GM04504 (cell line): ENCODE measurements around the gene SLC25A48.
"Not testable (repeated sequence)": the region's sequence is repeated elsewhere in the genome, so short reads cannot be mapped to it uniquely, and the experiment has no call there.

Experiments
- DNase-seq: peaks from one replicate; pipeline ENCODE4 v3.0.0-alpha.2; 2012; ENCODE audit warnings: low read depth

SLC25A48 gene

DNA sequence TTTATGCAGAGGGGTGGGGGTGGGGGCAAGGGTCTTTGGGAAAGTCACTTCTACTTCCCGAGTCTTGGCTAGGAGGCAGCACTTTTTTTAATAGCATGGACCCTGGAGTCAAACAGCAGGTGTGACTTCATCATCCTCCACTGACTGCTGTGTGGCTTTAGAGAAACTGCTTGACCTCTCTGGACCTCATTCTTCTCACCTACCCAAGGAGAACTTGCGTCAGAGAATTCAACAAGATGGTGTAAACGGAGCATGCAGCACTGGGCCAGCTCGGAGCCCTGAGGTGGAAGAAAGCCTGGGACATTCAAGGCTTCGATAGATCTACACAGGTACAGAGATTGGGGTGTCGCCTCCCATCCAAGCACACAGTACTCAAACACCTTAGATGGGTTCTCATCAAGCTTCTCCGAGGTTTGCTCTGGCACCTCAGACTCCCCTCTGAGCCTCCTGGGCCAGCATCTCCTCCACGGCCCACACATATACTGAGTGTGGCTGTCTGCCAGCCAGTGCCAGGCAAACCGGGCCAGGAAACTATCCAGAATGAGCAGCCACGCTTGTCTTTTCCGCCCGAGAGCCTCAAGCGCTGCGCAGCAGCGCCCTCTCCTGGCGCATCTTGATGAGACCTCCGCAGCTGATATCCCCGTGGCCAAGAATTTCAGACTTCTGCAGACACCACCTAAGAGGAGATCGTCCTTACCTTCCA, 4.6 kb upstream of the SLC25A48 start:
- peak; percentile 24 for DNase-seq

DNA sequence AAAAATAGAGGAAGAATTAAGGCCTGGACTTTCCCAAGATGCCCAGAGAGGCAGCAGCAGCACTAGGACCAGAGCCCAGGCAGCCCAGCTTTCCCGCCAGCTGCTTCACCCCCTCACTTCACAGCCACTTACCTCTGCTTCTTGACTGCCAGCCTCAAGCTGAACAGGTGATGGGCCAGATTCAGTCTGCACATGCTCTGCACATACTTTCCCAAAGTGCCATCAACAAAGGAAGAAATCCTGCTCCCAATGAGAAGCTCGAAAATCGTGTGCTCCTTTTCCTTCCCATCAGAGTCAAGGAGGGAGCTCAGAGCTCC, 4.1 kb upstream of the SLC25A48 start:
- no peak for DNase-seq

DNA sequence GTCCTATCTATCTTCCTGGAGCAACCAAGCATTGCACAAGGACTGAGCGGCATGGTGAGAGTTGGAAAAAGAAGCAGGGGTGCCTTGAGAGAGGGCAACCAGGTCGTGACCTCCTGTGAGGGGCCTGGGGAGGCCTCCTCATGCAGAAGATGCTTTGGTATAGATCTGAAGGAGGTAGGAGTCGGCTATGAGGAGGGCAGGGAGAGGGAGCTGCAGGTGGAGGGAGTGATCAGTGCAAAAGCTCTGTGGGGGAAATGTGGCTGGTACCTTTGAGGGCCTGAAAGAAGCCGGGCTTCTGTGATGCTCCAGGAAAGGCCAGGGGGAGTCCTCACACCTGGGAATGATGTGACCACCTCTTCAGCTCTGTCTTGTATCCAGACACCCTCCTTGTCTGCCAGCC, 3.6 kb upstream of the SLC25A48 start:
- no peak for DNase-seq

DNA sequence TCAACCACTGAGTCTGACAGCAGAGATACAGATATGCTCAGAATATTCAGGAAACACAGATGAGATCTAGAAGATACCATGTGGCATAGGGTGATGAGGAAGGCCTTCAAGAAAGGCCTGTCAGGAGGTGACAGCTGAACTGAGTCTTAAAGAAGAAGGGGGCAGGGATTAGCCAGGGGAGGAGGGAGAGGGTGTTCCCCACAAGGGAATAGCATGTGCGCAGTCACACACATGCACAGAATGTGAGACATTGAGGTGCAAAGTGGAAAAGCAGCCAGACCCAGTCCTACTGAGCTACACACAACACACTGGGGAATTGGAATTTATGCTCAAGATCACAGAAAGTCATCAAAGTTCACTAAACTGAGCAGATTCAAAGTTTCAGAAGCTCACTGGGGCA, 3.0 kb upstream of the SLC25A48 start:
- DNase-seq = no peak

DNA sequence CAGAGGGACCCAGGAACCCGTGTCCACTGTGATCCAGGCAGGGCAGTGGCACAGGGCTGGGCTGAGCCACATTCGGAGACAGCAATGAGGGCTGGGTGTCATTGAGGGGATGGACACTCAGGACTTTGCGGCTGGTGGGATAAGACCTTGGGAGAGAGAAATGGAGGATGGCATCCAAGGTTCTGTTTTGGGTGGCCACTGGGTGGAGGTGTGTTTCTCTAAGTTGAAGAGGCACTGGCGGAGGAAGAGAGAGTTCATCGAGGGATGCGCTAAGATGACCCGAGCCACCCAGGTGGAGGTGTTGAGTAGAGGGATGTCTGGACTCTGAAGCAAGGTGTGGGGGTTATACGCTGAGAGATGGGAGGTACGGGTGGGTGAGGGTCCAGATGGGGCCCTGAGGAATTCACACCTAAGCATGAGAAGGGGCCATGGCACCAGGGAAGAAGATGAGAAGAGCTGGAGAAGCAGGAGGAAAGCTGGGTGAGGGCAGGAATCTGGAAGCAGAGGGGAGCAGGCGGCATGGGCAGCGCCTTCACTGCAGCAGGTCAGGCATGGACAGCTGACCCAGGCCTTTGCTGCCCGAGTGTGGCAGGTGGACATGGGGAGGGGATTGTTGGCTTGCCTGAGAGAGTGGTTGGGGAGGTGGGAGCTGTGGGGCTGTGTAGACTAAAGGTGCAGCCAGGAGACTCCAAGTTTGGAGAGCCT, 2.5 kb upstream of the SLC25A48 start:
- no peak for DNase-seq

DNA sequence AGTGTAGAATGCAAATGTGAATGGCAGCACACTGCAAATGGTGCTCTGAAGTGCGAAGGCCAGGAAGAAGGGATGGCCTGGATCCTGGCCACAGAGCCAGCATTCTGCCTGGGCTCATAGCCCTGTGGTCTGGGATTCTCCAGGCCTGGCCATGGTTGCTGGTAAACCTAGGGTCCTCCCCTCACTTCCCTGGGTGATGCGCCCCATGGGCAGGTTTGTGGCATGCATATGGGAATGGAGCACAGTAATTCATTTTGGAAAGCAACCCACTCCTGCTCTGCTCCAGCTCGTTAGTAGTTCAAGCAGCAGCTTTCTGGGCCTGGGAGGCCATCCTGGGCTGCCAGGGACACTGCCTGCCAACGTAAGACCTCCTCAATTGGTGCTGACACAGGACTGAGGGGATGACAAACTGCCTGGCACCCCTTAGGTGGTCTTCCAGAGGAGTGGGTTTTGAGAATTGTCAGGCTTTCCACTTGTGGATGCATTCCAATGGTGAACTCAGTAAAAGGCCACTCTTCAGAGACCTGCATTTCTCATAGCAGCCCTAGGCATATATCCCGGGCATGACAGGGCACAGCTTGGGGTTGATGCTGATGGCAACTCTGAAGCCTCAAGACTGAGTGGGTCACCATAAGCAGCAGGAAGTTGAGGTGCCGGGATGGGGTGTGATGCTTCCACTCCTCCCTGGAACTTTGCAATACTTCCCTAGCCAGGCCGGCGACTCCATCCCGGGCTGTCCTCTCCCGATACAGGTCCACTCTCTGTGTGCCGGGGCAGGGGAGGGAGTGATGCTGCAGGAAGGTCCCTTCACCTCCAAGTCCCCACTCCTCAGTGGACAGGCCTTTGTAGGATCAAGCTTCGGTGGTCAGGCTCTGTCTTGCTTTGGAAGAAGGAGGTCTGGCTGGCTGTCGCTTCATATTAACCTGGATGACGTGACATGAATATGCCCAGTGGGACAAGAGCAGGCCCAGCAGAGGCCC, 1.2 kb upstream of the SLC25A48 start:
- no peak for DNase-seq

DNA sequence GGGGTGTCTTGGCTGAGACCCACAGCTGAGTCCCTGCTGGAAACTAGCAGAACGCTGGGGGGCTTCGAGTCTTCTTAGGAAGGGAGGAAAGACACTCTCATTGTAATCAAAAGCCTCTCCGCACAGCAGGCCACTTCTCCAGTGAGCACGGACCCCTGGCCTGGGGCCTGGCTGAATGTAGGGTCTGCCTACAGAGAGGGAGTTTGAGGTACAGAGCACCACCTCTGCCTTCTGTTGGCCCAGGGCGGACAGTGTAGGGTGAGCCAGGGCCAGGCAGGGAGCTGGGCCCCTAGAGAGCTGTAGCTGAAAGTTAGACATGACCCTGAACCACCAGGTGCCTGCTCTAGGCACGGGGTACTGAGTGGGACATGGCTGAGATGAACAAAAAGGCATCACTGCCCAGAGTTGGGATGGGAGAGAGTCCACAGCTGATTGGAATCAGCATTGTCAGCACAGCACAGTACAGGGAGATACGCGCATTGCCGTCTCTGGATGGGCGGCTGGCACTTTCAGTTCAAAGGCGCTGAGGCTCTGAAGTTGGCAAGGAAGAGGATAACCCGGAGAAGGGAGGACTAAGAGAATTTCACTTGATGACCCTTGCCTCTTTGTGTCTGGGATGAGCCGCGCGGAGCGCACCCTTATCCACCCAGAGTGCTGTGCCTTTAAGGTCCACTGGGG, 363 bp upstream of the SLC25A48 start:
- DNase-seq = no peak

DNA sequence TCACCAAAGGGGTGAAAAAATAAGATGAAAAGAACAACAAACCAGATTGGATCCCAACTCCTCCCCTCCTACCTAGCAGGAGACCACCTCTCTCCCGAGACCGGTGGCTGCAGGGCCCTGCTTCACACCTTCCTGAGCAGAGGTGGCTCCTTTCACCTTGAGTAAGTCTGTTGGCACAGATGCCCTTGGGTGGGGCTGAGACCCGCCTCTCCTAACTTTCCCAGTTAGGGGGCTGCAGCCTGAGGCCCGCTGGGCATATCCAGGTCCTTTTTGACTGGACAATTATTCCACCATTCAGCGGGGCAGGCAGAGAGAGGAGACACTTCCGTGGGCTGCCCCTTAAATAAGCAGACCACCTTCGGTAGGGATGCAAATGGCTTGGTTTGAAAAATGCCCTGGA, 1.3 kb downstream of the SLC25A48 start:
- DNase-seq = no peak

DNA sequence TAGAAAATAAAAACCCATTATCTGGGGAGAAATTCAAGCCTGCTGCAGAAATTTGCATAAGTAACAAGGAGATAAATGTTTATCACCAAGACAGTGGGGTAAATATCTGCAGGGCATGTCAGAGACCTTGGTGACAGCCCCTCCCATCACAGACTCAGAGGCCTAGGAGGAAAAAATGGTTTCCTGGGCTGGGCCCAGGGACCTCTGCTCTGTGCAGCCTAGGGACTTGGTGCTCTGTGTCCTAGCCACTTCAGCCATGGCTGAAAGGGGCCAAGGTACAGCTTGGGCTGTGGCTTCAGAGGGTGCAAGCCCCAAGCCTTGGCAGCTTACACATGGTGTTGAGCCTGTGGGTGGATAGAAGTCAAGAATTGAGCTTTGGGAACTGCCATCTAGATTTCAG, 3.9 kb downstream of the SLC25A48 start:
- not testable (repeated sequence) for DNase-seq

DNA sequence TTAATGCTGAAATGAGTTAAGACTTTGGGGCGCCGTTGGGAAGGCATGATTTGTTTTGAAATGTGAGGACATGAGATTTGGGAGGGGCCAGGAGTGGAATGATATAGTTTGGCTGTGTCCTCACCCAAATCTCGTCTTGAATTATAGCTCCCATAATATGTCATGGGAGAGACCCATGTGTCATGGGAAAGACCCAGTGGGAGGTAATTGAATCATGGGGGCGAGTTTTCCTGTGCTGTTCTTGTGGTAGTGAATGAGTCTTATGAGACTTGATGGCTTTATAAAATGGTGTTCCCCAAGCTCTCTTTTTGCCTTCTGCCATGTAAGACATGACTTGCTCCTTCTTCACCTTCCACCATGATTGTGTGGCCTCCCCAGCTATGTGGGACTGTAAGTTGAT, 5.1 kb downstream of the SLC25A48 start:
- DNase-seq = no peak

DNA sequence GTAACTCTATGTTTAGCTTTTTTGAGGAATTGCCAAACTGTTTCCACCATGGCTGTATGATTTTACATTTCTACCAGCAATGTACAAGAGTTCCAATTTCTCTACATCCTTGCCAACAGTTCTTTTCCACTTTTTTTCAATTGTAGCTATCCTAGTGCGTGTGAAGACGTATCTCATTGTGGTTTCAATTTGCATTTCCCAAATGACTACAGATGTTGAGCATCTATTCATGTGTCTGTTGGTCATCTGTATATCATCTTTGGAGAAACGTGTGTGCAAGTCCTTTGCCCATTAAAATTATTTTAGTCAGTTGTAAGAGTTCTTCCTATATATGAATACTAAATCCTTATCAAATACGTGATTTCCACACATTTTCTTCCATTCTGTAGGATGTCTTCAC, 6.5 kb downstream of the SLC25A48 start:
- no peak for DNase-seq

DNA sequence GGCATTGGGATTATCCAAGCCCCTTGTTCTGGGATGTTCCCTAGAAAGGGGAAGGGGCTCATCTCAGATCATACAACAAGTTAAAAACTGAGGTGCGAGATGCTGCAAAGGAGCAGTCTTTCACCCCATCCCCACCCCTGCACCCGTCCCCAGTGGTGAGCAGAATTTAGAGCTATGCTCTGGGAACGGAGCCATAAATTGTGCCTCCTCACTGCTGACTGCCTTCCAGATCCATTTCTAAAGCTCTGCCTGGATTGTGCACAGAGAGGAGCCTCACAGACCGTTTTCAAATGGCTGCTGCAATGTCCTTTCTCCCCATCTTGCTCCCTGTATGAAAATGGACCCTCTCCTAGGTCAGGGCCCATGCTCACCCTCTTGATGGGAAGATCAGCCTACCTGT, 8.3 kb downstream of the SLC25A48 start:
- no peak for DNase-seq

DNA sequence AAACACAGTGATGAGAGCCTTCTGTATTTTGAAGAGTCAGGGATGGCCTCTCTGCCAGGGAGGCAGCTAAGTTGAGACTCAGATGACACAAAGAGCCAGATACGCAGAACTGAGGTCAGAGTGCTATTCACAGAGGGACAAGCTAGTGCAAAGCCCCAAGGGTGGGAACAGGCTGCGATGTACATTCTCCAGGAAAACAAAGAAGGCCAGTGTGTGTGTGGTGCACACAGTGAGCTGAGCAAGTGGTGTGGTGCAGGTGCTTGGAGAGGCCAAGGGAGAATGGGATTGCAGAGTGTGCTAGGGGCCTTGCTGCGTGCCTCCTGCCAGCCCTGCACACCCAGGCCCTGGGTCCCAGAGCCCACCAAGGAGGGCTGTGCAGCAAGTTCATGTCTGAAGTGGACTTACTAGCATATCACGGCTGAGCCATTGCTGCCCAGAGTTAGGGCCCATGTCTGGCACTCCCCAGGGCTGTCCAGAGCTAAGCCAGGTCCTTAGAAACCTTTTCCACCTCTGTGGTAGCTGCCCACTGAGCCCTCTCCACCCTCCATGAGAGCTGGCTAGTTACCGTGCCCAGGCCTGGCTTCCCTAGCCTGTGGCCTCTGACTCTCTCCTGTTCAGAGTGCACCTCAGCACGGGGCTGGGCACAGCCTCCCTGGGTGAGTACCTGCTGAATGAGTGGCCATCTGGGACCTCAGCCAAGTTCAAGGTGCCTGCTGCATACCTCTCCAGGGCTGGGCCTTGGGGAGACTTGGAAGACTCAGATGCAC, 9.3 kb downstream of the SLC25A48 start:
- no peak for DNase-seq

DNA sequence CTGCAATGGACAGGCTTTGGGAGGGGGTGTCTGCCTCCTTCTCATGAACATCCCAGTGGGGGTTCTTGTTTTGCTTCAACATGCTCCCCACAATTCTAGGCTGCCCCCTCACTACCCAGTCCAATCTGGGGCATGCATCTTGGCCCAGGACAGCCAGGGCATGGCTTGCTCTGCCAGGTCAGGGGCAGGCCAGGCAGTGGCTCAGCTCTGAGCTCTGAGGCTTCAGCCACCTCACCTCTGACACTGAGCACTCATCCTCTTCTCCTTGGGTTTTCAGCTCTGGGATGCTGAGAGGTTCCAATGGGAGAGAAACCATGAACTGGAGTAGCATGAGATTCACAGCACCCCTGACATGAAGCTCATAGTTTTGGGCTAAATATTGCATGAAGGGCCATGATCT, 11.8 kb downstream of the SLC25A48 start:
- no peak for DNase-seq

DNA sequence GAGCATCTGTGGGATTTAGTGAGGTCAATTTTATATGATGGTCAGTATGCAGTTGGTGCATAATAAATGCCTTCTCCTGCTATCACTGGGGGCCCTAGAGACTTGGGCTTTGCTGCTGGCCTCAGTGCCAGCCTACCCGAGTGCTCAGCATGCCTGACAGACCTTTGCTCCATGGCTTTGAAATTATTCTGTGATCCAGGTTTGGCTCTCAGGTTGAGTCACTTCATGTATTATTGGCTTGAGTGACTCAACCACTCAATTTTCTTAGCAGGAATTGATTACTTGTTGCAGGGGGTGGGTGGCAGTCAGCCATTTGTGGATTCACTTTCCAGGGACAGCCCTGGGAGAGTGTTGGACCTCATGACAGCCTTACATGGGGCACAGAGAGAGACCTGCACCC, 13.5 kb downstream of the SLC25A48 start:
- DNase-seq = no peak

DNA sequence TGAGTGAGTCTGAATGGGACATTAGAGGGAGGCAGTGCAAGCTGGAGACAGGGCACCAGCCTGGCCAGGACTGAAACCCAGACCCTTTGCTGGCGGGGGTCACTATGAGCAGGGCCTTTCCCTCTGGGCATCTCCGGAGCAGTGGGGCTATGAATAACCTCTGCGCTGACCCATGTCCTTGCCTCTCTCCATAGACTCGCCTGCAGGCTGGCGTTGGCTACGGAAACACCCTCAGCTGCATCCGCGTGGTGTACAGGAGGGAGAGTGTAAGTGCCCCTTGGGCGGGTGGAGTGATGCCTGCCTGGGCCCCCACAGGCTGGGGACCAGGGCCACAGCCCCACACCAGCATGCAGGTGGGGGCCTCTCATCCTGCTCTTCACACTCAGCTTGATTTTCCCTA, 15.8 kb downstream of the SLC25A48 start:
- no peak for DNase-seq

DNA sequence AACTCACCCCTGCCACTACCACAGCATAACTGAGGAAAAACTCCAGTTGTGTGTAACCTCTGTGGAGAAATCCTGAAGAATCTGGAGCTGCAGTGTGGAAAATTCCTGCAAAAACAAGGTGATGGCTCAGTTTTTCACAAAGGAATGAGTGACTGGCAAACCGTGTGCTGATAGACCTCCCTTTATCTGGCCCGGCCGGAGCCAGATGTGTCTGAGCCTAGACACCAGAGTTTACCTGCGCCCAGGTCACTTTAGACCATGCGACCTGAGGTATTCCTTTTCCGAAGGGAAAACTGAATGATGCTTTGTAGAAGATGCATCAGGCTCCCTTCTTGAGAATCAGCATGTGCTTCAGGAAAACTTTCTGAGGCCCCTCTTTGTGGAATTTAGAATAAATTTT, 16.2 kb downstream of the SLC25A48 start:
- DNase-seq = no peak

DNA sequence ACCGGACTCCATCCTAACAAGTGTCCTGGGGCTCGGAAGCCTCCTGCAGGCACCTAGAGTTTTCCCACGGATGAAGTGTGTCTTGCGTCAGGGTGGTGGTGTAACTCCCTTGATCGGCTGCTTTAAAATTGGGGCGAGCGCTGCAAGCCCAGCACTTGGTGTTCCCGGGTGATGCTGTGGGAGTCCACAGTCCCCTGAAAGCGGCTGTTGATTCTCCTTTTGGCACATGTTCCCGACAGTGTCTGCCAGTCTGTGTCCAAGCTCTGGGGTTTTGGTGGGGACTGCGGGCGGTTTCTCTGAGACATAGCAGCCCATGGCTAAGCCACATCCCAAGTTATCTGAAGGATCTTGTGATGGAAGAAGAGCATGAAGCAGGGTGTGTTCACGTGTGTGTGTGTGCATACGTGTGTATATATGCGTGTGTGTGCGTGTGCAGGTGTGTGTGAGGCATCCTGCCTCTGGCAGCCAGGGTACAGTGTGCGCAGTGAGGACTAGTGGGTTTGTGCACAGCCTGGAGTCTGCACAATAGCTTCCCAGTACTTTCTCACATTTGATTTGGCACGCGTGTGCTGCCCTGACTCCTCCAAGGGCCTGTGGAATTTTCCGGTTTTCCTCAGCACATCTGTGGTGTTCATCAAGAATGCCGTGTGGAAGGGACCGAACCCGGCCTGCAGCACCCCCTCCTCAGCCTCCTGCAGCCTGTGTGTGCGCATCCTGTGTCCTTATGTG, 16.9 kb downstream of the SLC25A48 start:
- DNase-seq = no peak

DNA sequence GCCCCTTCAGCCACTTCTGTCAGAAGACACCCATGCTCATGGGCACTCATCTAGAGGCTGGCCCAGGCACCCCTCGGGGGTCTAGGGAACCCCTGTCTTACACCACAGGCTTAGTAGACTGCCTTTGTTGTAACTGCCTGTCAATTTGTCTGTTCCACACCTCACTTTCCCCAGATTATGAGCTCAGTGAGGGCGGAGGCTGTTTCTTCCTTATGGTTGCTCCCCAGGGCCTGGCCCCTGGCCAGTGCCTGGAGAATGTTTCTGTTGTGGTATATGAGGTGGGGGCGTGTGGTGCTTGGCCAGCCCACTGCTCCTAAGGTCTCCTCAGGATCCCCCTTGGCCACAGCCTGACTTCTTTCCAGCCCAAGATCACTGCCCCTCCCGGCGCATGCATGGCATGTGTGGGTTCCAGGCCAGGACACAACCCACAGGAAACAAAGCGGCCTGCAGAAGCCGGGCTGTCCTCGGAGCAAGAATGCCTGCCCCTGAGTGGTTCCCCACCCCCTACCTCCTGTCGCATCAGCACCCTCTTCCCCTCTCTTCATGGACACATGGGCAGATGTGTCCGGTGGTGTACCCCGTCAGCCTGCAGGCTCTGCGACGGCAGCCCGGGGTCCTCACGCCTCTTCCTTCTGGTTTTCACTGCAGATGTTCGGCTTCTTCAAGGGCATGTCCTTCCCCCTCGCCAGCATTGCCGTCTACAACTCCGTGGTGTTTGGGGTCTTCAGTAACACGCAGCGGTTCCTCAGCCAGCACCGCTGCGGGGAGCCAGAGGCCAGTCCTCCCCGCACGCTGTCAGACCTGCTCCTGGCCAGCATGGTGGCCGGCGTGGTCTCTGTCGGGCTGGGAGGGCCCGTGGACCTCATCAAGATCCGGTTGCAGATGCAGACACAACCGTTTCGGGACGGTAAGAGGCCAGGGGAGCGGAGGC, 17.7 kb downstream of the SLC25A48 start:
- DNase-seq = no peak
